T-cell (primary cell): Measurements from ENCODE around the gene RNGTT. TPM values are rescaled to one million over a fixed set of nuclear protein-coding genes. Genes with fewer than 3 reads are reported as not detected.
"Not testable (repeated sequence)": the region's sequence is repeated elsewhere in the genome, so short reads cannot be mapped to it uniquely, and the experiment has no call there.

ENCODE experiments used
- ATAC-seq, 4 experiments: fragments of 200-7000 bp in 3 of 4; fragments of 150-1000 bp in 1 of 4; cut with Tn5 transposase; replicated peaks in 1 of 4; 1 replicate in 3 of 4; 2 replicates in 1 of 4; pipeline ENCODE4 v1.10.0; 2021; ENCODE audit warnings: moderate library complexity in 3 of 4, mild to moderate bottlenecking in 2 of 4, moderate number of reproducible peaks in 1 of 4
- CTCF ChIA-PET, 2 donors: fragments of 300-600 bp; sonication (Branson Sonifier 250); formaldehyde crosslinking; loops; one replicate each; lab custom pipeline; 2022; ENCODE audit warnings: antibody characterized with exemption in 2 of 2; lab: Charles Lee
- POLR2A ChIA-PET, 2 donors: fragments of 300-600 bp; sonication (Branson Sonifier 250); formaldehyde crosslinking; loops; one replicate each; lab custom pipeline; 2022; ENCODE audit warnings: antibody characterized with exemption in 2 of 2; lab: Charles Lee
- DNase-seq, 35 experiments: peaks; one replicate each; pipeline versions ENCODE4 v3.0.0 to v3.0.0-alpha.2; 2013 to 2023
- H3K27ac ChIP-seq: one replicate; pipeline ENCODE4 v1.5.1; 2013; ENCODE audit warnings: low read length
- H3K27me3 ChIP-seq, 2 experiments: replicated peaks in 1 of 2; 1 replicate in 1 of 2; 2 replicates in 1 of 2; pipeline versions ENCODE4 v1.6.1 to v1.7.0; 2013; ENCODE audit warnings: low read length in 1 of 2, mixed read lengths in 1 of 2; ENCODE audit not compliant: control insufficient read depth in 2 of 2, insufficient read depth in 2 of 2; ENCODE audit errors: extremely low read depth in 1 of 2
- H3K36me3 ChIP-seq, 2 donors: 1 replicate in 1 of 2; 2 replicates in 1 of 2; pipeline versions ENCODE4 v1.6.1 to v1.7.0; 2013; ENCODE audit warnings: low read length in 1 of 2; ENCODE audit not compliant: control insufficient read depth in 2 of 2, insufficient read depth in 1 of 2; ENCODE audit errors: extremely low read depth in 1 of 2
- H3K4me1 ChIP-seq, 2 experiments: 1 replicate in 1 of 2; 2 replicates in 1 of 2; pipeline versions ENCODE4 v1.6.1 to v1.7.0; 2013; ENCODE audit warnings: low read length in 2 of 2, mixed read lengths in 1 of 2; ENCODE audit not compliant: insufficient read depth in 2 of 2, control insufficient read depth in 1 of 2; ENCODE audit errors: extremely low read depth in 1 of 2
- H3K4me3 ChIP-seq, 2 donors: 1 replicate in 1 of 2; 2 replicates in 1 of 2; pipeline versions ENCODE4 v1.5.1 to v1.7.0; 2013; ENCODE audit warnings: mild to moderate bottlenecking in 2 of 2, low read length in 1 of 2, moderate library complexity in 1 of 2; ENCODE audit not compliant: control insufficient read depth in 1 of 2; ENCODE audit errors: extremely low read depth in 1 of 2
- H3K9me3 ChIP-seq: 2 replicates; pipeline ENCODE4 v1.7.0; 2013
- H3K27ac Mint-ChIP-seq, 2 donors: one replicate each; pipeline ENCODE4 v1.8.0; 2020 to 2021; ENCODE audit warnings: mild to moderate bottlenecking in 2 of 2, mixed read lengths in 2 of 2
- H3K27me3 Mint-ChIP-seq, 2 donors: one replicate each; pipeline ENCODE4 v1.8.0; 2021 to 2022; ENCODE audit warnings: mixed read lengths in 2 of 2
- H3K36me3 Mint-ChIP-seq: one replicate; pipeline ENCODE4 v1.8.0; 2021; ENCODE audit warnings: mixed read lengths
- H3K4me1 Mint-ChIP-seq, 3 donors: one replicate each; pipeline ENCODE4 v1.8.0; 2020 to 2022; ENCODE audit warnings: mixed read lengths in 3 of 3, mild to moderate bottlenecking in 1 of 3
- H3K4me3 Mint-ChIP-seq, 3 donors: one replicate each; pipeline ENCODE4 v1.8.0; 2020 to 2022; ENCODE audit warnings: mild to moderate bottlenecking in 3 of 3, mixed read lengths in 3 of 3, moderate library complexity in 3 of 3
- H3K9me3 Mint-ChIP-seq, 3 donors: one replicate each; pipeline ENCODE4 v1.8.0; 2020 to 2022; ENCODE audit warnings: mixed read lengths in 3 of 3
- WGBS: methylation state at CpG from one replicate; pipeline ENCODE4 v1.1.5; 2013; ENCODE audit warnings: missing lambda C conversion rate; ENCODE audit not compliant: insufficient coverage; 5-methylcytosine and 5-hydroxymethylcytosine counted together
- total RNA-seq, 35 experiments: library from RNA in 6 of 35; stranded (reverse) in 6 of 35; fragments of 120-200 nt in 1 of 35; gene quantifications; one replicate each; pipeline versions ENCODE4 v1.2.1 to v1.2.4 and lab custom pipeline; 2013 to 2026

RNGTT gene
- total RNA-seq, 5 donors from 2014 or later (not counting 1 experiment from before 2014, with no cell fraction given) = 16.6 to 22.2 (median 17.5) TPM

- Histone ChIP-seq H3K27ac (no peak overlapping the region), H3K36me3 (no peaks in the 10 kb centered on the region), H3K27me3 (no peaks in the 10 kb centered on the region), H3K4me1 (no peaks in the 10 kb centered on the region), H3K4me3 (no peak overlapping the region), H3K9me3 (no peaks in the 10 kb centered on the region)
- ATAC-seq (peak; percentile 61 to 73 (median 68)), DNase-seq (peak in 34 of 35 experiments; percentile 2 to 78 (median 30))
- peaks cover 3 to 21% (median 5%) of the 10 kb centered on the region in 3 donors for H3K4me1 Mint-ChIP-seq
- H3K36me3 Mint-ChIP-seq = peaks cover 12% of the 10 kb centered on the region
- H3K27me3 Mint-ChIP-seq = no peaks in the 10 kb centered on the region
- no peak overlapping the region for H3K4me3 Mint-ChIP-seq
- CTCF ChIA-PET = interaction anchor here (0.5 to 2.3 kb wide), 16 partner anchors 8 to 1714 kb away, joined by 3 to 10 read pairs (median 4); no protein-coding TSS in a partner anchor
- POLR2A ChIA-PET = interaction anchor here in 1 of 2 donors (0.5 kb wide), 1 partner anchor 1377 kb away, joined by 3 read pairs; no protein-coding TSS in a partner anchor
- no peak overlapping the region for H3K27ac Mint-ChIP-seq
- 33% methylated on average over 4 of the region's 5 CpGs for WGBS
- H3K9me3 Mint-ChIP-seq = no peaks in the 10 kb centered on the region
Measured at GRCh38 chr6:88780714-88781389, 182.6 kb downstream of the RNGTT start.

- CTCF ChIA-PET = interaction anchor here in 1 of 2 donors (0.7 kb wide), 1 partner anchor 516 kb away, joined by 5 read pairs; no protein-coding TSS in a partner anchor
- Histone ChIP-seq H3K9me3 (no peaks in the 10 kb centered on the region), H3K4me1 (no peaks in the 10 kb centered on the region), H3K4me3 (no peak overlapping the region), H3K27me3 (peaks cover 0 to 2% of the 10 kb centered on the region in 2 experiments), H3K27ac (no peak overlapping the region), H3K36me3 (no peaks in the 10 kb centered on the region)
- DNase-seq = no peak
- Mint-ChIP-seq H3K27me3 (no peaks in the 10 kb centered on the region), H3K4me1 (peaks cover 3 to 11% (median 5%) of the 10 kb centered on the region in 3 donors), H3K9me3 (no peaks in the 10 kb centered on the region), H3K36me3 (peaks cover 32% of the 10 kb centered on the region), H3K27ac (no peak overlapping the region), H3K4me3 (no peak overlapping the region)
- POLR2A ChIA-PET = interaction anchor here (0.6 kb wide), 2 partner anchors 15 to 1548 kb away, joined by 3 to 4 read pairs; no protein-coding TSS in a partner anchor
- ATAC-seq = no peak
- no CpG with 5 or more reads among the region's 8 CpGs for WGBS
Measured at GRCh38 chr6:88775866-88776571, 187.4 kb downstream of the RNGTT start.

GRCh38 chr6:88768114-88768513 is 195.3 kb downstream of the RNGTT start:
- H3K27me3 Mint-ChIP-seq, H3K9me3 ChIP-seq, H3K36me3 ChIP-seq, H3K27me3 ChIP-seq, H3K4me3 Mint-ChIP-seq, H3K27ac ChIP-seq, POLR2A ChIA-PET, H3K4me1 ChIP-seq, DNase-seq, H3K9me3 Mint-ChIP-seq, ATAC-seq, CTCF ChIA-PET, H3K27ac Mint-ChIP-seq, H3K4me1 Mint-ChIP-seq, H3K4me3 ChIP-seq: not testable (repeated sequence)
- 92% methylated on average over 1 of the region's 2 CpGs for WGBS
- peaks cover 33% of the 10 kb centered on the region for H3K36me3 Mint-ChIP-seq

GRCh38 chr6:88764081-88764480 is 199.3 kb downstream of the RNGTT start:
- Histone ChIP-seq H3K27me3 (no peaks in the 10 kb centered on the region), H3K4me3 (no peak overlapping the region), H3K36me3 (peaks cover 0 to 1% of the 10 kb centered on the region in 2 donors), H3K27ac (no peak overlapping the region), H3K9me3 (no peaks in the 10 kb centered on the region), H3K4me1 (no peaks in the 10 kb centered on the region)
- ChIA-PET POLR2A (no interaction called here), CTCF (no interaction called here)
- no peaks in the 10 kb centered on the region for H3K9me3 Mint-ChIP-seq
- H3K4me3 Mint-ChIP-seq = no peak overlapping the region
- H3K27ac Mint-ChIP-seq = no peak overlapping the region
- H3K36me3 Mint-ChIP-seq = peaks cover 33% of the 10 kb centered on the region
- peaks cover 0 to 6% (median 2%) of the 10 kb centered on the region in 3 donors for H3K4me1 Mint-ChIP-seq
- ATAC-seq (no peak), DNase-seq (no peak)
- H3K27me3 Mint-ChIP-seq = no peaks in the 10 kb centered on the region
- WGBS = 90% methylated on average over 2 of the region's 3 CpGs

GRCh38 chr6:88763160-88763559 is 200.3 kb downstream of the RNGTT start:
- H3K27me3 Mint-ChIP-seq = no peaks in the 10 kb centered on the region
- H3K27ac Mint-ChIP-seq = no peak overlapping the region
- ChIA-PET CTCF (interaction anchor here in 1 of 2 donors (0.6 kb wide), 1 partner anchor 19 kb away, joined by 7 read pairs; no protein-coding TSS in a partner anchor), POLR2A (interaction anchor here in 1 of 2 donors (0.6 kb wide), 1 partner anchor 747 kb away, joined by 4 read pairs; no protein-coding TSS in a partner anchor)
- Histone ChIP-seq H3K4me1 (no peaks in the 10 kb centered on the region), H3K36me3 (no peaks in the 10 kb centered on the region), H3K27me3 (no peaks in the 10 kb centered on the region), H3K27ac (no peak overlapping the region), H3K4me3 (no peak overlapping the region), H3K9me3 (no peaks in the 10 kb centered on the region)
- DNase-seq = no peak
- H3K36me3 Mint-ChIP-seq = peaks cover 36% of the 10 kb centered on the region
- H3K4me3 Mint-ChIP-seq = no peak overlapping the region
- H3K4me1 Mint-ChIP-seq = peaks cover 0 to 6% (median 2%) of the 10 kb centered on the region in 3 donors
- ATAC-seq = no peak
- no peaks in the 10 kb centered on the region for H3K9me3 Mint-ChIP-seq
- WGBS = no CpG with 5 or more reads among the region's 3 CpGs

- Histone ChIP-seq H3K9me3 (no peaks in the 10 kb centered on the region), H3K27ac (no peak overlapping the region), H3K4me3 (no peak overlapping the region), H3K27me3 (no peaks in the 10 kb centered on the region), H3K4me1 (no peaks in the 10 kb centered on the region), H3K36me3 (no peaks in the 10 kb centered on the region)
- 97% methylated on average over 3 of the region's 9 CpGs for WGBS
- H3K9me3 Mint-ChIP-seq = no peaks in the 10 kb centered on the region
- CTCF ChIA-PET = interaction anchor here in 1 of 2 donors (0.6 to 3.0 kb wide), 2 partner anchors 19 to 831 kb away, joined by 3 to 10 read pairs; no protein-coding TSS in a partner anchor
- ATAC-seq (no peak), DNase-seq (peak in 1 of 35 experiments; percentile 32)
- no peak overlapping the region for H3K4me3 Mint-ChIP-seq
- no peaks in the 10 kb centered on the region for H3K27me3 Mint-ChIP-seq
- POLR2A ChIA-PET = no interaction called here
- peaks cover 35% of the 10 kb centered on the region for H3K36me3 Mint-ChIP-seq
- H3K27ac Mint-ChIP-seq = no peak overlapping the region
- peaks cover 0 to 6% (median 2%) of the 10 kb centered on the region in 3 donors for H3K4me1 Mint-ChIP-seq
Measured at GRCh38 chr6:88761237-88762031, 202.0 kb downstream of the RNGTT start.
